K562 (cell line): Measurements from ENCODE around the gene BRWD1. TPM values are rescaled to one million over a fixed set of nuclear protein-coding genes. Genes with fewer than 3 reads are reported as not detected.

ENCODE experiments used
- ATAC-seq: fragments of 200-7000 bp; cut with Tn5 transposase; 3 replicates; pipeline ENCODE4 v1.9.1; 2020; ENCODE audit warnings: moderate library complexity
- BruUV-seq: library from RNA; stranded (reverse); fragments of 400-500 nt; replicated peaks from 2 replicates; lab custom pipeline; 2021; lab: Mats Ljungman, UMichigan
- CTCF ChIA-PET: fragments of 300-600 bp; formaldehyde crosslinking; extraction: SDS; loops from one replicate; lab custom pipeline; 2021; ENCODE audit warnings: low intra/inter-chr PET ratio; lab: Yijun Ruan, JAX
- POLR2A ChIA-PET: fragments of 300-600, 350-650 bp; sonication (Branson Sonifier 250); formaldehyde crosslinking; extraction: SDS; loops from one replicate; lab custom pipeline; 2021; ENCODE audit warnings: antibody characterized with exemption, inconsistent platforms; lab: Yijun Ruan, JAX
- DNase-seq, 4 experiments: peaks; one replicate each; pipeline versions ENCODE4 v3.0.0 to v3.0.0-alpha.2; 2011 to 2018; ENCODE audit warnings: low spot score in 3 of 4, mixed read lengths in 3 of 4; ENCODE audit errors: extremely low read depth in 1 of 4
- FAIRE-seq: peaks from 2 replicates; lab custom pipeline; 2011; peaks lifted over from hg19 to GRCh38; lab: Jason Lieb, UNC
- H2AFZ ChIP-seq: 2 replicates; pipeline ENCODE4 v1.6.0; 2011; ENCODE audit warnings: low read depth, low read length, control low read depth, inconsistent platforms
- H3K27ac ChIP-seq: fragments of 200-600 bp; 3 replicates; pipeline ENCODE4 v1.8.0; 2011; ENCODE audit warnings: low read depth, mild to moderate bottlenecking, control low read depth, inconsistent platforms, low read length, moderate library complexity, mixed read lengths; ENCODE audit errors: extremely low read depth
- H3K27me3 ChIP-seq, 2 experiments: fragments of 300-600 bp in 1 of 2; 2 replicates in 1 of 2; 3 replicates in 1 of 2; pipeline versions ENCODE4 v1.6.0 to v1.8.0; 2011; ENCODE audit warnings: inconsistent platforms in 2 of 2, low read length in 2 of 2, mild to moderate bottlenecking in 1 of 2, mixed read lengths in 1 of 2, moderate library complexity in 1 of 2; ENCODE audit not compliant: control insufficient read depth in 2 of 2, insufficient read depth in 2 of 2
- H3K36me3 ChIP-seq: fragments of 300-600 bp; 3 replicates; pipeline ENCODE4 v1.8.0; 2011; ENCODE audit warnings: mild to moderate bottlenecking, low read length, inconsistent platforms; ENCODE audit not compliant: control insufficient read depth, insufficient read depth
- H3K4me1 ChIP-seq, 2 experiments: fragments of 200-600 bp in 1 of 2; replicated peaks in 1 of 2; 2 replicates in 1 of 2; 3 replicates in 1 of 2; pipeline versions ENCODE4 v1.5.1 to v1.8.0; 2011; ENCODE audit warnings: inconsistent platforms in 2 of 2, low read length in 2 of 2, mild to moderate bottlenecking in 1 of 2, mixed read lengths in 1 of 2, moderate library complexity in 1 of 2; ENCODE audit not compliant: control insufficient read depth in 2 of 2, insufficient read depth in 2 of 2
- H3K4me2 ChIP-seq: 2 replicates; pipeline ENCODE4 v1.6.1; 2011; ENCODE audit warnings: low read length, control low read depth, inconsistent platforms, mixed read lengths; ENCODE audit not compliant: insufficient read depth
- H3K4me3 ChIP-seq: fragments of 200-600 bp; sonication (generic), shearing (Covaris generic); 2 replicates; pipeline ENCODE4 v1.5.1; 2016; ENCODE audit warnings: control low read depth, inconsistent platforms
- H3K79me2 ChIP-seq: fragments of 200-600 bp; 3 replicates; pipeline ENCODE4 v1.8.0; 2011; ENCODE audit warnings: low read length, inconsistent platforms; ENCODE audit not compliant: control insufficient read depth, insufficient read depth
- H3K9ac ChIP-seq, 2 experiments: 2 replicates each; pipeline versions ENCODE4 v1.6.0 to v1.6.1; 2011; ENCODE audit warnings: low read depth in 2 of 2, low read length in 2 of 2, control low read depth in 1 of 2, inconsistent platforms in 1 of 2, mild to moderate bottlenecking in 1 of 2, mixed read lengths in 1 of 2; ENCODE audit not compliant: insufficient read depth in 1 of 2
- H3K9me1 ChIP-seq: one replicate; pipeline ENCODE4 v1.6.0; 2011; ENCODE audit warnings: inconsistent platforms, mild to moderate bottlenecking, low read length, moderate library complexity; ENCODE audit not compliant: control insufficient read depth, insufficient read depth
- H3K9me3 ChIP-seq: replicated peaks from 2 replicates; pipeline ENCODE4 v1.5.1; 2011; ENCODE audit warnings: low read depth, low read length, inconsistent platforms; ENCODE audit not compliant: control insufficient read depth, insufficient read depth
- H4K20me1 ChIP-seq: replicated peaks from 2 replicates; pipeline ENCODE4 v1.6.1; 2011; ENCODE audit warnings: low read length, inconsistent platforms, mixed read lengths; ENCODE audit not compliant: control insufficient read depth, insufficient read depth
- CTCF ChIP-seq, 3 experiments: IDR thresholded peaks in 2 of 3; conservative IDR thresholded peaks in 1 of 3; 2 replicates each; pipeline ENCODE4 v1.5.1; 2011 to 2012; ENCODE audit warnings: low read length in 3 of 3, mild to moderate bottlenecking in 3 of 3, control low read depth in 2 of 3, improper control_type of control experiment in 1 of 3, inconsistent platforms in 1 of 3, low read depth in 1 of 3, mixed read lengths in 1 of 3, moderate library complexity in 1 of 3; ENCODE audit not compliant: insufficient read depth in 2 of 3
- DEAF1 ChIP-seq: fragments of 450-650 bp; formaldehyde crosslinking; IDR thresholded peaks from 2 replicates; pipeline ENCODE4 v1.4.0; 2020; ENCODE audit warnings: mild to moderate bottlenecking, moderate library complexity
- ELF4 ChIP-seq: fragments of 450-650 bp; formaldehyde crosslinking; IDR thresholded peaks from 2 replicates; pipeline ENCODE4 v1.4.0; 2022; ENCODE audit warnings: missing genetic modification characterization
- RAD21 ChIP-seq, 2 experiments: fragments of 250-450 bp in 1 of 2; fragments of 450-650 bp in 1 of 2; sonication (Bioruptor Pico) in 1 of 2; formaldehyde crosslinking in 1 of 2; IDR thresholded peaks in 1 of 2; conservative IDR thresholded peaks in 1 of 2; 2 replicates each; pipeline versions ENCODE4 v1.4.0 to v1.8.0; 2020 to 2022; ENCODE audit warnings: mild to moderate bottlenecking in 2 of 2, moderate library complexity in 1 of 2
- SAFB2 ChIP-seq: fragments of 200-400 bp; formaldehyde crosslinking; IDR thresholded peaks from 2 replicates; pipeline ENCODE4 v1.6.1; 2018; ENCODE audit warnings: borderline replicate concordance, low read length, low read depth, moderate library complexity; ENCODE audit not compliant: severe bottlenecking
- TCF15 ChIP-seq: fragments of 250-450 bp; sonication (Bioruptor Pico); IDR thresholded peaks from 2 replicates; pipeline ENCODE4 v1.8.0; 2022; ENCODE audit warnings: moderate library complexity, mild to moderate bottlenecking, inconsistent platforms
- THRB ChIP-seq: fragments of 450-650 bp; formaldehyde crosslinking; conservative IDR thresholded peaks from 2 replicates; pipeline ENCODE4 v1.4.0; 2022; ENCODE audit warnings: mild to moderate bottlenecking, missing genetic modification characterization
- ZNF274 ChIP-seq: IDR thresholded peaks from 2 replicates; pipeline ENCODE4 v1.6.1; 2011; ENCODE audit warnings: low read depth, mild to moderate bottlenecking, low read length, moderate library complexity, borderline replicate concordance
- WGBS: fragments of 100-300 bp; shearing (Covaris generic); methylation state at CpG from one replicate; pipeline ENCODE4 v1.1.6; 2016; ENCODE audit warnings: low coverage, mixed read lengths; ENCODE audit not compliant: insufficient coverage; ENCODE audit errors: missing lambda C conversion rate; 5-methylcytosine and 5-hydroxymethylcytosine counted together
- in situ Hi-C: fragments of 300-500 bp; cut with MboI; formaldehyde crosslinking; loops from 4 replicates; pipeline ENCODE4 v1.15.0; 2018; ENCODE audit warnings: inconsistent platforms, mixed read lengths
- intact Hi-C: fragments of 100-400 bp; cut with micrococcal nuclease; formaldehyde crosslinking; loops from 2 replicates; pipeline ENCODE4 v1.14.2; 2022
- polyA plus RNA-seq, 8 experiments: library from polyadenylated mRNA; depleted of rRNA in 4 of 8; stranded (reverse) in 5 of 8; unstranded in 3 of 8; fragments of >200 nt; fragmentation: Nextera tagmentation in 2 of 8; fragmentation: Illumina TruSeq in 1 of 8; extraction: Ambion mirVana in 2 of 8; extraction: Trizol in 1 of 8; gene quantifications; 2 replicates each; pipeline versions ENCODE4 v1.2.1 to v1.2.3, GENCODE V29; 2011 to 2014; ENCODE audit warnings: inconsistent platforms in 1 of 8, missing spikeins in 1 of 8
- total RNA-seq, 7 experiments: library from RNA; depleted of rRNA in 6 of 7; stranded (reverse); fragments of >200 nt in 6 of 7; fragmentation: Illumina TruSeq in 2 of 7; extraction: Trizol in 2 of 7; gene quantifications; 2 replicates each; pipeline versions ENCODE4 v1.2.1 to v1.2.3, GENCODE V29; 2011 to 2021; ENCODE audit warnings: low replicate concordance in 1 of 7

The BRWD1 gene
- total and polyA plus RNA-seq, 9 of the 15 experiments (the other 6 are each of a cell fraction or from before 2014, with no cell fraction given) = 10.1 to 60.2 (median 34.1) TPM

- TF ChIP-seq SAFB2 (no peak), THRB (0 out of 2 replicates have a peak, but pooled peaks have one; percentile 21), ELF4 (0 out of 2 replicates have a peak, but pooled peaks have one; percentile 52)
- CTCF ChIA-PET = interaction anchor here (1.2 to 1.7 kb wide), 2 partner anchors 87 to 442 kb away, joined by 3 to 5 read pairs; no protein-coding TSS in a partner anchor
- no TSS peak for BruUV-seq
- peaks cover 3% of the 10 kb centered on the region for H3K9me1 ChIP-seq
- no peak for DNase-seq
- 92% methylated on average over 10 of the region's 10 CpGs for WGBS
- POLR2A ChIA-PET = no interaction called here
- no peak overlapping the region for H2AFZ ChIP-seq
- no peak overlapping the region for H3K4me3 ChIP-seq
- FAIRE-seq = no peak
- peaks cover 0 to 2% of the 10 kb centered on the region in 2 experiments; a peak in 1 of 5 replicates for H3K4me1 ChIP-seq
- H3K36me3 ChIP-seq = peaks cover 96% of the 10 kb centered on the region
- intact Hi-C loops = no loop called here
- no peaks in the 10 kb centered on the region for H3K27me3 ChIP-seq
- no peak overlapping the region for H3K4me2 ChIP-seq
- no peak for ATAC-seq
- peak overlapping the region; percentile 0; the same call in 1 of the 3 replicates for H3K27ac ChIP-seq
- in situ Hi-C loops = no loop called here
- H3K9ac ChIP-seq = peak overlapping the region in 1 of 2 experiments; percentile 62; a peak in 1 of 4 replicates
- H3K9me3 ChIP-seq = no peaks in the 10 kb centered on the region
- peaks cover 5% of the 10 kb centered on the region for H4K20me1 ChIP-seq
- peaks cover 49% of the 10 kb centered on the region for H3K79me2 ChIP-seq
Measured at GRCh38 chr21:39175665-39176064, 137.8 kb downstream of the BRWD1 start.

- Histone ChIP-seq H3K79me2 (peaks cover 44% of the 10 kb centered on the region), H3K9ac (no peak overlapping the region), H3K9me3 (no peaks in the 10 kb centered on the region), H4K20me1 (peaks cover 5% of the 10 kb centered on the region; the same call in 1 of the 2 replicates), H3K36me3 (peaks cover 94% of the 10 kb centered on the region), H3K4me3 (no peak overlapping the region), H3K4me2 (no peak overlapping the region), H3K27ac (no peak overlapping the region), H3K4me1 (peaks cover 0 to 2% of the 10 kb centered on the region in 2 experiments; a peak in 1 of 5 replicates), H3K9me1 (peaks cover 3% of the 10 kb centered on the region), H3K27me3 (no peaks in the 10 kb centered on the region), H2AFZ (no peak overlapping the region)
- ATAC-seq (no peak), DNase-seq (no peak), FAIRE-seq (no peak)
- 81% methylated on average over 4 of the region's 4 CpGs for WGBS
- ChIA-PET POLR2A (no interaction called here), CTCF (interaction anchor here (1.2 to 1.7 kb wide), 2 partner anchors 87 to 441 kb away, joined by 3 to 5 read pairs; no protein-coding TSS in a partner anchor)
- intact Hi-C loops = no loop called here
- BruUV-seq = no TSS peak
- in situ Hi-C loops = no loop called here
- peak; percentile 8 to 25; a peak in 2 of 4 replicates for TF ChIP-seq RAD21 (CRISPR knock-in tag; conservative IDR thresholded peaks at IDR 0.05 in 1 of 2, IDR thresholded peaks at IDR 0.05 in 1 of 2)
- no peak for TF ChIP-seq TCF15 (CRISPR knock-in tag)
- TF ChIP-seq ZNF274 = no peak
- peak in 1 of 3 experiments; percentile 67; a peak in 2 of 6 replicates for TF ChIP-seq CTCF (IDR thresholded peaks at IDR 0.05 in 2 of 3, conservative IDR thresholded peaks at IDR 0.05 in 1 of 3; ENCODE audit: insufficient read depth in 2 of 3, low read depth in 1 of 3, low read length in 3 of 3)
- TF ChIP-seq DEAF1 (CRISPR knock-in tag) = 0 out of 2 replicates have a peak, but pooled peaks have one; percentile 18
Measured at GRCh38 chr21:39175154-39175553, 138.3 kb downstream of the BRWD1 start.
